Epithelial cell of proximal tubule (primary cell): ENCODE results near the gene BBIP1. TPM values are rescaled to one million over a fixed set of nuclear protein-coding genes. Genes with fewer than 3 reads are reported as not detected.
A peak's percentile ranks its signal among the peaks of the same experiment; 100 is the strongest.
"Not testable (repeated sequence)": the region's sequence is repeated elsewhere in the genome, so short reads cannot be mapped to it uniquely, and the experiment has no call there.

Source experiments
- DNase-seq: peaks from one replicate; pipeline ENCODE4 v3.0.0-alpha.2; 2011; ENCODE audit warnings: low read depth
- H3K4me3 ChIP-seq: 2 replicates; pipeline ENCODE4 v1.5.1; 2011; ENCODE audit warnings: low read depth, mild to moderate bottlenecking, low read length
- CTCF ChIP-seq: conservative IDR thresholded peaks from 2 replicates; pipeline ENCODE4 v1.5.1; 2012; ENCODE audit warnings: low read depth, mild to moderate bottlenecking, low read length
- total RNA-seq: library from RNA; depleted of rRNA; stranded (reverse); fragments of >200 nt; gene quantifications from 2 replicates; pipeline ENCODE4 v1.2.3, GENCODE V29; 2015

BBIP1 gene
- total RNA-seq, 1 donor from 2014 or later: 27.0 TPM

GRCh38 chr10:110923856-110924493, 5.0 kb upstream of the BBIP1 start:
- peak; percentile 6 for TF ChIP-seq CTCF
- DNase-seq: no peak
- peak overlapping the region; percentile 14 for H3K4me3 ChIP-seq

GRCh38 chr10:110919971-110920881, 1.2 kb upstream of the BBIP1 start:
- H3K4me3 ChIP-seq: peak overlapping the region; percentile 90
- DNase-seq: no peak
- no peak for TF ChIP-seq CTCF

GRCh38 chr10:110919349-110919931, 460 bp upstream of the BBIP1 start, which contains the start of gene SHOC2:
TSS of gene SHOC2 (plus strand) at chr10:110919604. CDS start at chr10:110964359, 44,755 bp downstream.
- TF ChIP-seq CTCF: no peak
- H3K4me3 ChIP-seq: peak within 1 kb of the TSS; percentile 90
- no peak for DNase-seq

GRCh38 chr10:110918269-110918642, 724 bp downstream of the BBIP1 start:
- DNase-seq: no peak
- no peak for TF ChIP-seq CTCF
- H3K4me3 ChIP-seq: peak overlapping the region; percentile 69

GRCh38 chr10:110916554-110917346, 2.2 kb downstream of the BBIP1 start:
- no peak for DNase-seq
- no peak for TF ChIP-seq CTCF
- no peak overlapping the region for H3K4me3 ChIP-seq

GRCh38 chr10:110915600-110915999, 3.4 kb downstream of the BBIP1 start:
- not testable (repeated sequence) for H3K4me3 ChIP-seq, DNase-seq
